Measurements from ENCODE around the gene NUP37. TPM values are rescaled to one million over a fixed set of nuclear protein-coding genes. Genes with fewer than 3 reads are reported as not detected.

Gene NUP37
- polyA plus RNA-seq, 2 of the 4 experiments (the other 2 are of a cell fraction): 103 to 118 TPM

DNA sequence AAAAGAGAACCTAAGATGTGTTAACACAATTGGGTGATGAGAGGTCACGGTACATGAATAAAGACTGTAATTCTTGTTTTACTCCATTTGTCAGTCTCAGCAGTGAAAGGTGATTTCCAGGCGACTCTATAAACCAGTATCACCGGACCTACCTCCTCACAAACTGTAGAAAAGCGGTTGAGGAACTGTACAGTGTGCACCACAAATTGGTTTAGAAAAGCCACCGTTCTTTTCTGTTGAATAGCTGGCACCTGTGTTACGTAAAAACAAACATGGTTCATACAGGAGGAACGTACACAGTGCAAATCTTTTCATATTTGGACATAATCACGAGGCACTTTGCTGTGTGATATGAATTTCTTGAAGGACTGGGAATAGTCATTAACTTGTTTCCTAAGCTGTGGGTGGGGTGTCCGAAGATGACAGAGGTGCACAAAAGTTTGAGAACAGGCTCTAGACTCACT is 58.8 kb downstream of the NUP37 start:
- WGBS (ENCODE audit: missing lambda C conversion rate): 38% methylated on average over 9 of the region's 9 CpGs
- no peaks in the 10 kb centered on the region for H3K9me3 ChIP-seq
- H3K27ac ChIP-seq: peak overlapping the region; percentile 78 to 87
- H3K4me3 ChIP-seq: peak overlapping the region; percentile 64
- no peak for FAIRE-seq
- no peak for DNase-seq (ENCODE audit: low read depth in 1 of 2, low spot score in 1 of 2)
- ChIA-PET CTCF (interaction anchor here (0.6 to 1.6 kb wide), 5 partner anchors 10 to 710 kb away, joined by 3 to 7 read pairs (median 4); no protein-coding TSS in a partner anchor), POLR2A (interaction anchor here (1.3 kb wide), 1 partner anchor 8 kb away, joined by 4 read pairs; no protein-coding TSS in a partner anchor)
- peaks cover 5% of the 10 kb centered on the region; the same call in 1 of the 3 replicates for H3K4me1 ChIP-seq
- TF ChIP-seq ZC3H11A (IDR thresholded peaks at IDR 0.05) (no peak), POLR2A (IDR thresholded peaks at IDR 0.05; ENCODE audit: low read length) (no peak), HOXA7 (CRISPR knock-in tag; IDR thresholded peaks at IDR 0.05) (no peak), ZNF302 (CRISPR knock-in tag; IDR thresholded peaks at IDR 0.05) (no peak)
- peak overlapping the region; percentile 90 for H3K4me2 ChIP-seq
- peak; percentile 15 to 23; a peak in 5 of 6 replicates for ATAC-seq

DNA sequence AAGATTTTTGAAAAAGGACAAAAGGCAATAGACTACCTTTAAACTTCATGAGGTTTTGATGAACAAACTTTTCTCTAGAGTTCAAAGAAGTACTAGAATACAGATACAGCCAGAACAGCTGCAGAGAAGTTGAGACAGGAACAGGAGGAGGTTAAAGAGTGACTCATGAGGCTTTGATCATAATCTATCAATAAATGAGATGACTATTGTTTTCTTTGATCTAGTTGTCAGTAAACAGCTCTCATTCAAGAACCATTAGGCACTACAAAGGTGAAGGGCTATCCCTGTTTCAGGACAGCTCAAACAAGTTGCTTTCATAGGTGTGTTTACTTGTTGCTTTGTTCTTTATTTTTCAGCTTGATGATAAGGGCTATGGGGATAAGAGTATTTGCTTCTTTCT is 60.6 kb downstream of the NUP37 start:
- ATAC-seq: no peak
- TF ChIP-seq JUN (IDR thresholded peaks at IDR 0.05) (no peak), NFE2L2 (conservative IDR thresholded peaks at IDR 0.05; ENCODE audit: low read length) (no peak), GATA3 (IDR thresholded peaks at IDR 0.05; ENCODE audit: borderline replicate concordance) (no peak), CBX8 (IDR thresholded peaks at IDR 0.05) (no peak), ZNF302 (CRISPR knock-in tag; IDR thresholded peaks at IDR 0.05) (no peak)
- TF ChIP-seq, protein P1, sequence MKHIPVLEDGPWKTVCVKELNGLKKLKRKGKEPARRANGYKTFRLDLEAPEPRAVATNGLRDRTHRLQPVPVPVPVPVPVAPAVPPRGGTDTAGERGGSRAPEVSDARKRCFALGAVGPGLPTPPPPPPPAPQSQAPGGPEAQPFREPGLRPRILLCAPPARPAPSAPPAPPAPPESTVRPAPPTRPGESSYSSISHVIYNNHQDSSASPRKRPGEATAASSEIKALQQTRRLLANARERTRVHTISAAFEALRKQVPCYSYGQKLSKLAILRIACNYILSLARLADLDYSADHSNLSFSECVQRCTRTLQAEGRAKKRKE (CRISPR knock-in tag; IDR thresholded peaks at IDR 0.05; ENCODE audit: low read depth): no peak
- TF ChIP-seq, protein P2, sequence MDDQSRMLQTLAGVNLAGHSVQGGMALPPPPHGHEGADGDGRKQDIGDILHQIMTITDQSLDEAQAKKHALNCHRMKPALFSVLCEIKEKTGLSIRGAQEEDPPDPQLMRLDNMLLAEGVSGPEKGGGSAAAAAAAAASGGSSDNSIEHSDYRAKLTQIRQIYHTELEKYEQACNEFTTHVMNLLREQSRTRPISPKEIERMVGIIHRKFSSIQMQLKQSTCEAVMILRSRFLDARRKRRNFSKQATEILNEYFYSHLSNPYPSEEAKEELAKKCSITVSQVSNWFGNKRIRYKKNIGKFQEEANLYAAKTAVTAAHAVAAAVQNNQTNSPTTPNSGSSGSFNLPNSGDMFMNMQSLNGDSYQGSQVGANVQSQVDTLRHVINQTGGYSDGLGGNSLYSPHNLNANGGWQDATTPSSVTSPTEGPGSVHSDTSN (IDR thresholded peaks at IDR 0.05): no peak
- peaks cover 5% of the 10 kb centered on the region; the same call in 1 of the 3 replicates for H3K4me1 ChIP-seq
- ChIA-PET CTCF (no interaction called here), POLR2A (no interaction called here)
- FAIRE-seq: no peak
- H3K4me3 ChIP-seq: no peak overlapping the region
- no peak overlapping the region for H3K27ac ChIP-seq
- no peak overlapping the region for H3K4me2 ChIP-seq
- H3K9me3 ChIP-seq: no peaks in the 10 kb centered on the region
- no peak for DNase-seq (ENCODE audit: low read depth in 1 of 2, low spot score in 1 of 2)

DNA sequence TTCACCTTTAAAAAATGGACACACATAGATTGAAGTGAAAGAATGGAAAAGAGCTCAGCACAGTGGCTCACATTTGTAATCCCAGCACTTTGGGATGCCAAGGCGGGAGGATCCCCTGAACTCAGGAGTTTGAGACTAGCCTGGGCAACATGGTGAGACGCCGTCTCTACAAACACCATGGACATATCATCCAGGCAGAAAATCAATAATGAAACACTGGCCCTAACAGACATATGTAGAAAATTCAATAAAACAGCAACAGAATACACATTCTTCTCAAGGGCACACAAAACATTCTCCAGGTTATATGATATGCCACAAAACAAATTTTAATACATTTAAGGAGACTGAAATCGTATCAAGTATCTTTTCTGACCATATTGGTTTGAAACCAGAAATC is 65.6 kb downstream of the NUP37 start:
- no peaks in the 10 kb centered on the region for H3K4me1 ChIP-seq
- DNase-seq (ENCODE audit: low read depth in 1 of 2, low spot score in 1 of 2): no peak
- no peak for ATAC-seq
- ChIA-PET CTCF (no interaction called here), POLR2A (interaction anchor here (1.4 kb wide), 1 partner anchor 7 kb away, joined by 4 read pairs; the partner anchor contains the start of gene WASHC3)
- no peak overlapping the region for H3K4me2 ChIP-seq
- no peak overlapping the region for H3K4me3 ChIP-seq
- H3K9me3 ChIP-seq: no peaks in the 10 kb centered on the region
- no peak for FAIRE-seq
- no peak overlapping the region for H3K27ac ChIP-seq
- WGBS (ENCODE audit: missing lambda C conversion rate): 90% methylated on average over 4 of the region's 4 CpGs
- TF ChIP-seq RFX5 (IDR thresholded peaks at IDR 0.05) (no peak), EHMT2 (IDR thresholded peaks at IDR 0.05; ENCODE audit: low read depth) (no peak), ZSCAN20 (CRISPR knock-in tag; IDR thresholded peaks at IDR 0.05) (no peak), RARB (CRISPR knock-in tag; IDR thresholded peaks at IDR 0.05) (no peak), MAZ (IDR thresholded peaks at IDR 0.05; ENCODE audit: borderline replicate concordance, low read depth, low read length) (no peak), TP53 (CRISPR knock-in tag; IDR thresholded peaks at IDR 0.05) (no peak), JUN (IDR thresholded peaks at IDR 0.05) (no peak), NPAS2 (CRISPR knock-in tag; IDR thresholded peaks at IDR 0.05; ENCODE audit: borderline replicate concordance) (no peak), GATA3 (IDR thresholded peaks at IDR 0.05; ENCODE audit: borderline replicate concordance) (no peak), CBX2 (IDR thresholded peaks at IDR 0.05; ENCODE audit: borderline replicate concordance, low read depth) (no peak)
- TF ChIP-seq, protein P1 (CRISPR knock-in tag; IDR thresholded peaks at IDR 0.05; ENCODE audit: low read depth): no peak
- TF ChIP-seq, protein P3, sequence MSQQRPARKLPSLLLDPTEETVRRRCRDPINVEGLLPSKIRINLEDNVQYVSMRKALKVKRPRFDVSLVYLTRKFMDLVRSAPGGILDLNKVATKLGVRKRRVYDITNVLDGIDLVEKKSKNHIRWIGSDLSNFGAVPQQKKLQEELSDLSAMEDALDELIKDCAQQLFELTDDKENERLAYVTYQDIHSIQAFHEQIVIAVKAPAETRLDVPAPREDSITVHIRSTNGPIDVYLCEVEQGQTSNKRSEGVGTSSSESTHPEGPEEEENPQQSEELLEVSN (IDR thresholded peaks at IDR 0.05; ENCODE audit: borderline replicate concordance, low read depth): no peak
